Measurements from ENCODE around the gene GAD1. TPM values are rescaled to one million over a fixed set of nuclear protein-coding genes. Genes with fewer than 3 reads are reported as not detected.
A peak's percentile ranks its signal among the peaks of the same experiment; 100 is the strongest.

GAD1 gene
- total and polyA plus RNA-seq, 4 donors: 17.2 to 80.7 (median 67.9) TPM

DNA sequence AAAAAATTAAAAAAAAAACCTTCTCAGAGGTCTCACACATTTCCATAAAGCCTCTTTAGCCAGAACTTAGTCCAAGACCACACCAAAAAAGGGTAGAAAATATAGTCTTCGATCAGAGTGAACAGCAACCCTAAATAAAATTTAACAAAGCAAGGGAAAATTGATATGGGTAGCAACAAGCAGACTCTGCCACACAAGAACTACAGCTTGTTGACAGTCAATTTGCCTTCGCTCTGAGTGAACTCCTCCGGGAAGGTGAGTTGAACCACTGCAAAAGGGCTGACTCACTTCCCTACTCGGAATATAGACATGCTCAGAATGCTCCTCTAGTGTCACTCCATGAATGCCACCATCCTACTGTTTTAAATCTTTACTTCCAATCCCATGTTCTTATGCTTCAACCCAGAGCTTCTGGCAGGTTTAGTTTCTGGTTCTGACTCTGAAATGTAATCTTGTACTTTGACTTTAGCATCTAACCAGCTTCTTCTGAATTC lies 24.1 kb downstream of the GAD1 start:
- Histone ChIP-seq H3K4me1 (ENCODE audit: control insufficient read depth, insufficient read depth, low read length) (no peaks in the 10 kb centered on the region), H3K27ac (ENCODE audit: low read depth, low read length) (no peak overlapping the region), H3K36me3 (ENCODE audit: control insufficient read depth, insufficient read depth, low read length) (no peaks in the 10 kb centered on the region), H3K9me3 (ENCODE audit: control insufficient read depth, insufficient read depth, low read length) (no peaks in the 10 kb centered on the region), H3K4me3 (ENCODE audit: low read depth, low read length) (no peak overlapping the region), H3K27me3 (ENCODE audit: control insufficient read depth, insufficient read depth, low read length) (no peaks in the 10 kb centered on the region)
- 86% methylated on average over 3 of the region's 4 CpGs for WGBS (ENCODE audit: insufficient coverage)
- no peak for DNase-seq (ENCODE audit: low read depth in 4 of 6, low spot score in 6 of 6)

DNA sequence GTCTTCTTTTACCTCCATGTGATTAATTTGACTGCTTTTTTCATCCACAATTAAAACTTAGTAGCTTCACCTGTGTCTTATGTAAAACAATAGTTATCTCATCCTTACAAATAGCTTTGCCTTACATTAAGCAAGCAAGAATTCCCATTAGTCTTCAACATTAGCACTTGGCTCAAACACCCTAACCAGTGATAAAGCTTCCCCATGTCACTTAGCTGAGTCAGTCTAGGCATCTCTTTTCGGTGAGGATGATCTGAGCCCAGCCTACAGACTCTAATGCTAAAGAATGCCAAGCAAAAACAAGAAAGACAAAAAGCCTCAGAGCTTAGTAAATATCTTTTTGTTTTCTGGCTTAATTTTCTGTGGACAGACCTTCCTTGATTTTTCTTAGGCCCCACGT lies 26.1 kb downstream of the GAD1 start:
- no peak for DNase-seq (ENCODE audit: low read depth in 4 of 6, low spot score in 6 of 6)
- WGBS (ENCODE audit: insufficient coverage): 60% methylated on average over 1 of the region's 2 CpGs
- H3K9me3 ChIP-seq (ENCODE audit: control insufficient read depth, insufficient read depth, low read length): no peaks in the 10 kb centered on the region
- H3K27ac ChIP-seq (ENCODE audit: low read depth, low read length): no peak overlapping the region
- H3K27me3 ChIP-seq (ENCODE audit: control insufficient read depth, insufficient read depth, low read length): no peaks in the 10 kb centered on the region
- no peak overlapping the region for H3K4me3 ChIP-seq (ENCODE audit: low read depth, low read length)
- no peaks in the 10 kb centered on the region for H3K4me1 ChIP-seq (ENCODE audit: control insufficient read depth, insufficient read depth, low read length)
- H3K36me3 ChIP-seq (ENCODE audit: control insufficient read depth, insufficient read depth, low read length): no peaks in the 10 kb centered on the region

DNA sequence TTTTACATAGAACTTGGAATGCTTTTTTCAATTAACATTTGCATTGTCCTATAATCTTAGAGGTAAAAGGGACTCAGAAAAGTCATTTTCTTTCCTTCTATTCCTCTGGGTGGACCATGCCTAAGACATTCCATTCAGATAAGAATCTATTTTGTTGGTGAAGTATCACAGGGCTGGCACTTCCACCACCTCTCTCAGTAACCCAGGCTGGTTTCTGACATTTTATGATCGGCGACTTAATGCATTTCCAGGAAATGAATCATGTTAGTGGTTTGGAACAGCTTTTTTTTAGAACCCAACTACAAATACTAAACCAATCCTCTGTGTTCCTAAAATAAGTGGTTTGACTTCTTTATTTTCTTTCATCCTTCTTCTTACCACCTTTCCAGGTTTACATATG lies 27.0 kb downstream of the GAD1 start:
- DNase-seq (ENCODE audit: low read depth in 4 of 6, low spot score in 6 of 6): no peak
- WGBS (ENCODE audit: insufficient coverage): no CpG with 5 or more reads among the region's 2 CpGs
- H3K36me3 ChIP-seq (ENCODE audit: control insufficient read depth, insufficient read depth, low read length): no peaks in the 10 kb centered on the region

DNA sequence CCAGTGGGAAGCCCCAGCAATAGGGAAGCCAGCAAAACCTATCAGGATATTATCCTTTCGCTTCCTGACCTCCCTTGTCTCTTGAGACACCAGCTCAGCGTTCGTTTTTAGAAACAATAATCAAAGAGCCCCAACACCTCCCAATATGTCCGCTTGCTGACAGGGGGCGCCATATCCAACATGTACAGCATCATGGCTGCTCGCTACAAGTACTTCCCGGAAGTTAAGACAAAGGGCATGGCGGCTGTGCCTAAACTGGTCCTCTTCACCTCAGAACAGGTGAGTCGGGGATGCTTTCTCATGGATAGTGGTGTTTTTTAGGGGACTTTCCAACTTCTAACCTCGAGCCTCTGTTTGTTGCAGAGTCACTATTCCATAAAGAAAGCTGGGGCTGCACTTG lies 28.7 kb downstream of the GAD1 start:
- H3K4me3 ChIP-seq (ENCODE audit: low read depth, low read length): no peak overlapping the region
- DNase-seq (ENCODE audit: low read depth in 4 of 6, low spot score in 6 of 6): no peak
- 90% methylated on average over 6 of the region's 10 CpGs for WGBS (ENCODE audit: insufficient coverage)
- no peaks in the 10 kb centered on the region for H3K9me3 ChIP-seq (ENCODE audit: control insufficient read depth, insufficient read depth, low read length)
- H3K36me3 ChIP-seq (ENCODE audit: control insufficient read depth, insufficient read depth, low read length): no peaks in the 10 kb centered on the region
- H3K27ac ChIP-seq (ENCODE audit: low read depth, low read length): no peak overlapping the region
- no peaks in the 10 kb centered on the region for H3K4me1 ChIP-seq (ENCODE audit: control insufficient read depth, insufficient read depth, low read length)
- H3K27me3 ChIP-seq (ENCODE audit: control insufficient read depth, insufficient read depth, low read length): no peaks in the 10 kb centered on the region

More for the DNA sequence above, 27.0 kb downstream of the GAD1 start:
- H3K4me3 ChIP-seq (ENCODE audit: low read depth, low read length): no peak overlapping the region
- H3K27me3 ChIP-seq (ENCODE audit: control insufficient read depth, insufficient read depth, low read length): no peaks in the 10 kb centered on the region
- H3K4me1 ChIP-seq (ENCODE audit: control insufficient read depth, insufficient read depth, low read length): no peaks in the 10 kb centered on the region
- H3K27ac ChIP-seq (ENCODE audit: low read depth, low read length): no peak overlapping the region
- no peaks in the 10 kb centered on the region for H3K9me3 ChIP-seq (ENCODE audit: control insufficient read depth, insufficient read depth, low read length)

DNA sequence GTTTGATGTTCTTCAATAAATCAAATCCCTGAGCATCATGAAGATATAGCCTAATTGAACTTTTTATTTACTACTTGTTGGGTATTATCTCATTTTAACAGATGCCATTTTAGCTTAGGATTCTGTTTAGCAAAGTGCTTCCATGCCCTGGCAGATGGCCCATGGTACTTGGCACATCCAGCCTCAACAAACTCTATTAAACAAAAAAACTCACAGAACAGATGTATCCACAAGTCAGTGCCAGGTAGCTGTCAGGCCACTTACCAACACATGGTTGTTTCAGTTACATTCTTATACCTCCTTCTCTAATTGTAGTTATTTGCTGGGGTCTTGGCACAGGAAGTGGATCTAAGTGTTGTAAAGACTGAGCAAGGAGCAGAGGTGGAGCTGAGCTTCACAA lies 29.6 kb downstream of the GAD1 start:
- Histone ChIP-seq H3K27me3 (ENCODE audit: control insufficient read depth, insufficient read depth, low read length) (no peaks in the 10 kb centered on the region), H3K27ac (ENCODE audit: low read depth, low read length) (no peak overlapping the region), H3K4me1 (ENCODE audit: control insufficient read depth, insufficient read depth, low read length) (no peaks in the 10 kb centered on the region), H3K36me3 (ENCODE audit: control insufficient read depth, insufficient read depth, low read length) (no peaks in the 10 kb centered on the region), H3K9me3 (ENCODE audit: control insufficient read depth, insufficient read depth, low read length) (no peaks in the 10 kb centered on the region), H3K4me3 (ENCODE audit: low read depth, low read length) (no peak overlapping the region)
- DNase-seq (ENCODE audit: low read depth in 4 of 6, low spot score in 6 of 6): peak in 2 of 6 donors; percentile 62 to 86

DNA sequence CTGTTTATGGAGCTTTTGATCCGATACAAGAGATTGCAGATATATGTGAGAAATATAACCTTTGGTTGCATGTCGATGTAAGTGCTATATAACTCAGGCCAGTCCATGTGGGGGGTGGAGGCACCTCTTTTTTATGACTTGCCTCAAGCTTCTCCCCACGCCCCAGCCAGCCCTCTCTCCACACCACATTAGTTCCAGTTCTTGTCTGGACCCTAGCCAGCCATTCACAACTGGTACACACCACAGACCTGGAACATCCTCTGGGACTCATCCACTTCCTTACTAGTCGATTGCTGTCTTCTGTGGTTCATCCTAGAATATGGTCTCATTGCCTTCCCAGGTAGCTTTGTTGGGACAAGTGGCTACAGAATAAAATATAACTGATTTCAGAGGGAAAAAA lies 31.0 kb downstream of the GAD1 start:
- no peaks in the 10 kb centered on the region for H3K9me3 ChIP-seq (ENCODE audit: control insufficient read depth, insufficient read depth, low read length)
- 100% methylated on average over 1 of the region's 4 CpGs for WGBS (ENCODE audit: insufficient coverage)
- no peaks in the 10 kb centered on the region for H3K27me3 ChIP-seq (ENCODE audit: control insufficient read depth, insufficient read depth, low read length)
- H3K4me1 ChIP-seq (ENCODE audit: control insufficient read depth, insufficient read depth, low read length): no peaks in the 10 kb centered on the region
- DNase-seq (ENCODE audit: low read depth in 4 of 6, low spot score in 6 of 6): no peak
- no peak overlapping the region for H3K4me3 ChIP-seq (ENCODE audit: low read depth, low read length)
- no peaks in the 10 kb centered on the region for H3K36me3 ChIP-seq (ENCODE audit: control insufficient read depth, insufficient read depth, low read length)
- H3K27ac ChIP-seq (ENCODE audit: low read depth, low read length): no peak overlapping the region

DNA sequence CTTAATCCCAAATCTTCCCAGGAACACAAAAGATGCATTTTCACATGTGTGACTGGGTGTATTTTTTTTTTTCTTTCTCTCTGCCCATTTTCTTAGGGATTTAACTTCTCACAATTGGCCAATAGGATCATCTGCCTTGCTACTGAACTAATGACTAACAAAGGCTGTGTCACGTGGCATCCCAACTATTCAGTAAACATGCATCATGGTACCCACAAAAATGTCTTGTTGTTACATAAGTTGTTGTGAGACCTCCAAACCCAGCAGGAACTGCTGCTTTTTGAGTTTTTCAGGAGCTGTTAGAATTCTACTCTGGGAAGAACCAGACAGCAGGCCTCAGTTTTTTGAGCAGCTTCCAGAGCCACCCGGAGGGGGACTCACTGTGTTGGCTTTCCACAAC lies 31.9 kb downstream of the GAD1 start:
- Histone ChIP-seq H3K9me3 (ENCODE audit: control insufficient read depth, insufficient read depth, low read length) (no peaks in the 10 kb centered on the region), H3K4me3 (ENCODE audit: low read depth, low read length) (no peak overlapping the region), H3K27me3 (ENCODE audit: control insufficient read depth, insufficient read depth, low read length) (no peaks in the 10 kb centered on the region), H3K27ac (ENCODE audit: low read depth, low read length) (no peak overlapping the region), H3K4me1 (ENCODE audit: control insufficient read depth, insufficient read depth, low read length) (no peaks in the 10 kb centered on the region), H3K36me3 (ENCODE audit: control insufficient read depth, insufficient read depth, low read length) (no peaks in the 10 kb centered on the region)
- DNase-seq (ENCODE audit: low read depth in 4 of 6, low spot score in 6 of 6): no peak
- WGBS (ENCODE audit: insufficient coverage): 82% methylated on average over 1 of the region's 2 CpGs

DNA sequence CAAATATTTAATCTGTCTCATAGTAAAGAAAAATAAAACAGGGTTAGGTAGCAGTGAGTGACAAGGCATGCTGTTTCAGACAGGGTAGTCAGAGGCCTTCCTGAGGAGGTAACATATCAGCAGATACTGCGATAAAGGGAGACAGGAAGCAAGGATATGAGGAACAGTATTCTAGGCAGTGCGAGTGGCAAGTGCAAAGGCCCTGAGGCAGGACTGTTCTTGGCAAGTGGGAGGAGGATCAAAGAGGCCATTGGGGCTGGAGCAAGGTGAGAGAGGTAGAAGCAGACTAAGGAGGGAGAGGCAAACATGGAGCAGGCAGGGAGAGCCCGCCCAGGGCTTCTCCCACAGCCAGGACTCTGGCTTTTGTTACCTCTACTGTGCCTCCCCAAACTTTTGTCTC lies 33.6 kb downstream of the GAD1 start:
- DNase-seq (ENCODE audit: low read depth in 4 of 6, low spot score in 6 of 6): no peak
- Histone ChIP-seq H3K9me3 (ENCODE audit: control insufficient read depth, insufficient read depth, low read length) (no peaks in the 10 kb centered on the region), H3K4me3 (ENCODE audit: low read depth, low read length) (no peak overlapping the region), H3K4me1 (ENCODE audit: control insufficient read depth, insufficient read depth, low read length) (no peaks in the 10 kb centered on the region), H3K27me3 (ENCODE audit: control insufficient read depth, insufficient read depth, low read length) (no peaks in the 10 kb centered on the region), H3K36me3 (ENCODE audit: control insufficient read depth, insufficient read depth, low read length) (no peaks in the 10 kb centered on the region), H3K27ac (ENCODE audit: low read depth, low read length) (no peak overlapping the region)
- 100% methylated on average over 2 of the region's 3 CpGs for WGBS (ENCODE audit: insufficient coverage)

DNA sequence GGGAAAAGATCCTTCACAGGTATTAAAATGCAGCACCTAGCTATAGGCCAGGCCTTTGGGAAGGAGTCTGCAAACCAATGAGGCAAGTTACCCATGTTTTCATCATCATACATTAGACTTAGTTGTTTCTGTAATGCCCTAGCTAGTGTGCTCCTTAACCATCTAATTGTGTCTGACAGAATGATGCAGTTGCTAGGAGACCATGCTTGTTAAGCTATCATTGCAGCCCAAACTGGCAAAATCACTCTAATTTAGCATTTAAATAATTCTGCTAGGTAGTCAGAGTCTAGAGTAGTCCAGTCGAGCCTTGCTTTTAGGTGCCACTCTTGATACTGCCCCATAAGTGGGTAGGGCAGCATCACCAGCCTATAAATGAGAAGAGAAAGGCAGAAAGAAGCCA lies 34.9 kb downstream of the GAD1 start:
- peak in 1 of 6 donors; percentile 52 for DNase-seq (ENCODE audit: low read depth in 4 of 6, low spot score in 6 of 6)
- Histone ChIP-seq H3K27me3 (ENCODE audit: control insufficient read depth, insufficient read depth, low read length) (no peaks in the 10 kb centered on the region), H3K4me3 (ENCODE audit: low read depth, low read length) (no peak overlapping the region), H3K9me3 (ENCODE audit: control insufficient read depth, insufficient read depth, low read length) (no peaks in the 10 kb centered on the region), H3K36me3 (ENCODE audit: control insufficient read depth, insufficient read depth, low read length) (no peaks in the 10 kb centered on the region), H3K4me1 (ENCODE audit: control insufficient read depth, insufficient read depth, low read length) (no peaks in the 10 kb centered on the region), H3K27ac (ENCODE audit: low read depth, low read length) (no peak overlapping the region)
- no CpG with 5 or more reads among the region's 1 CpG for WGBS (ENCODE audit: insufficient coverage)

DNA sequence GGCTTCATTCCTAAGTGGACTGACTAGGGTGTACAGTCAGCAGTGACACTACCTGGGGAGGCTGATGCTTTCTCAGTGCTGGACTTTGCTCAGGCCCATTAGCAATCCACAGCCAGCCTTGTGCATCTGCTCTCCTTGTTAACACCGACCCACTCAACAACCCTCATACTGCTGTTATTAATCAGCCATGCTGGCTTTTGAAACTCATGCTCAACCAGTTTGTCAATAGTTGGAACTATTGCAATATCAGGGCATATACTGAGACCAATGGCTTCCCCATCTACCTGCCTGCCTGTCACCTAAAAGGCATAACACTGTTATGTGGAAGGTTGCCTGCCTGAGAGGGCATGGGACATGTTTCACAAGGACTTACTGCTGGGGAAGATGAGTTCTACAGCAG lies 39.4 kb downstream of the GAD1 start:
- DNase-seq (ENCODE audit: low read depth in 4 of 6, low spot score in 6 of 6): no peak

More for the DNA sequence above, 39.4 kb downstream of the GAD1 start:
- Histone ChIP-seq H3K27ac (ENCODE audit: low read depth, low read length) (no peak overlapping the region), H3K4me3 (ENCODE audit: low read depth, low read length) (no peak overlapping the region), H3K4me1 (ENCODE audit: control insufficient read depth, insufficient read depth, low read length) (no peaks in the 10 kb centered on the region), H3K27me3 (ENCODE audit: control insufficient read depth, insufficient read depth, low read length) (no peaks in the 10 kb centered on the region), H3K9me3 (ENCODE audit: control insufficient read depth, insufficient read depth, low read length) (no peaks in the 10 kb centered on the region), H3K36me3 (ENCODE audit: control insufficient read depth, insufficient read depth, low read length) (no peaks in the 10 kb centered on the region)
- 92% methylated on average over 1 of the region's 1 CpG for WGBS (ENCODE audit: insufficient coverage)

Data from spinal cord (tissue), 10 donors.